SK-N-MC (cell line): Measurements from ENCODE around the gene CYTH1.

ENCODE experiments used
- DNase-seq: peaks from one replicate; pipeline ENCODE4 v3.0.0-alpha.2; 2011; ENCODE audit warnings: low read depth, low spot score
- H3K27ac ChIP-seq: fragments of 200-600 bp; sonication (generic); 2 replicates; pipeline ENCODE4 v1.5.1; 2016; ENCODE audit warnings: mixed run types
- H3K36me3 ChIP-seq: fragments of 200-600 bp; sonication (generic); 2 replicates; pipeline ENCODE4 v1.6.1; 2017; ENCODE audit warnings: antibody characterized with exemption, low read length, mixed read lengths; ENCODE audit not compliant: insufficient read depth
- H3K4me3 ChIP-seq: fragments of 200-600 bp; sonication (generic); 2 replicates; pipeline ENCODE4 v1.5.1; 2016
- H3K9ac ChIP-seq: fragments of 200-600 bp; sonication (generic); 2 replicates; pipeline ENCODE4 v1.8.0; 2017; ENCODE audit warnings: mixed run types, mixed read lengths; ENCODE audit not compliant: insufficient read length
- H3K9me3 ChIP-seq: fragments of 200-600 bp; sonication (generic); 2 replicates; pipeline ENCODE4 v1.6.1; 2017; ENCODE audit warnings: low read depth, mild to moderate bottlenecking, antibody characterized with exemption, low read length, moderate library complexity, mixed read lengths
- EZH2 ChIP-seq: fragments of 200-600 bp; sonication (generic); IDR thresholded peaks from one replicate; pipeline ENCODE4 v1.6.1; 2017; ENCODE audit warnings: antibody characterized with exemption
- FOXP2 ChIP-seq: optimal IDR thresholded peaks from 2 replicates; pipeline ENCODE3; 2011; ENCODE audit warnings: mild to moderate bottlenecking, moderate library complexity; ENCODE audit not compliant: insufficient read depth; ENCODE audit errors: extremely low read length, control extremely low read depth
- POLR2AphosphoS5 ChIP-seq: IDR thresholded peaks from 2 replicates; pipeline ENCODE4 v1.6.1; 2012; ENCODE audit warnings: mild to moderate bottlenecking, low read depth, low read length, borderline replicate concordance

Gene CYTH1

GRCh38 chr17:78725448-78726021 is 56.5 kb downstream of the CYTH1 start:
- Histone ChIP-seq H3K9me3 (no peaks in the 10 kb centered on the region), H3K36me3 (no peaks in the 10 kb centered on the region), H3K4me3 (no peak overlapping the region), H3K27ac (peak overlapping the region; percentile 56), H3K9ac (no peak overlapping the region)
- DNase-seq, result no peak
- no peak for TF ChIP-seq POLR2AphosphoS5
- TF ChIP-seq FOXP2, result no peak
- no peak for TF ChIP-seq EZH2

GRCh38 chr17:78724999-78725398 is 57.1 kb downstream of the CYTH1 start:
- Histone ChIP-seq H3K36me3 (no peaks in the 10 kb centered on the region), H3K27ac (peak overlapping the region; percentile 56; the same call in 1 of the 2 replicates), H3K9ac (no peak overlapping the region), H3K9me3 (no peaks in the 10 kb centered on the region), H3K4me3 (no peak overlapping the region)
- DNase-seq, result no peak
- TF ChIP-seq EZH2 (no peak), POLR2AphosphoS5 (no peak), FOXP2 (no peak)

GRCh38 chr17:78724544-78724943 is 57.5 kb downstream of the CYTH1 start:
- no peak for DNase-seq
- no peak overlapping the region for H3K9ac ChIP-seq

GRCh38 chr17:78723957-78724356 is 58.1 kb downstream of the CYTH1 start:
- Histone ChIP-seq H3K9me3 (no peaks in the 10 kb centered on the region), H3K27ac (peak overlapping the region; percentile 51), H3K36me3 (no peaks in the 10 kb centered on the region), H3K9ac (no peak overlapping the region), H3K4me3 (peak overlapping the region; percentile 85)
- DNase-seq, result no peak
- no peak for TF ChIP-seq POLR2AphosphoS5
- TF ChIP-seq FOXP2, result no peak
- TF ChIP-seq EZH2, result no peak

More at GRCh38 chr17:78724544-78724943, 57.5 kb downstream of the CYTH1 start:
- H3K4me3 ChIP-seq, result no peak overlapping the region; the same call in 1 of the 2 replicates
- H3K36me3 ChIP-seq, result no peaks in the 10 kb centered on the region
- no peaks in the 10 kb centered on the region for H3K9me3 ChIP-seq
- TF ChIP-seq EZH2, result no peak
- TF ChIP-seq FOXP2, result no peak
- TF ChIP-seq POLR2AphosphoS5, result no peak
- no peak overlapping the region; the same call in 1 of the 2 replicates for H3K27ac ChIP-seq

GRCh38 chr17:78723001-78723796 is 58.9 kb downstream of the CYTH1 start:
- H3K4me3 ChIP-seq, result peak overlapping the region; percentile 85
- peak; percentile 44 for DNase-seq
- TF ChIP-seq EZH2 (no peak), POLR2AphosphoS5 (no peak), FOXP2 (no peak)
- peak overlapping the region; percentile 29 for H3K9ac ChIP-seq
- no peaks in the 10 kb centered on the region for H3K9me3 ChIP-seq
- H3K27ac ChIP-seq, result peak overlapping the region; percentile 51
- no peaks in the 10 kb centered on the region for H3K36me3 ChIP-seq

- Histone ChIP-seq H3K27ac (no peak overlapping the region), H3K36me3 (no peaks in the 10 kb centered on the region), H3K9me3 (no peaks in the 10 kb centered on the region), H3K4me3 (peak overlapping the region; percentile 85), H3K9ac (no peak overlapping the region)
- no peak for DNase-seq
- TF ChIP-seq POLR2AphosphoS5, result no peak
- no peak for TF ChIP-seq FOXP2
- no peak for TF ChIP-seq EZH2
Observed at GRCh38 chr17:78722246-78722761, 59.8 kb downstream of the CYTH1 start.

GRCh38 chr17:78719630-78720298 is 62.3 kb downstream of the CYTH1 start:
- Histone ChIP-seq H3K9ac (no peak overlapping the region), H3K27ac (no peak overlapping the region), H3K9me3 (no peaks in the 10 kb centered on the region), H3K36me3 (no peaks in the 10 kb centered on the region), H3K4me3 (no peak overlapping the region)
- DNase-seq, result no peak
- no peak for TF ChIP-seq FOXP2
- TF ChIP-seq EZH2, result no peak
- TF ChIP-seq POLR2AphosphoS5, result no peak

- no peak for DNase-seq
- H3K27ac ChIP-seq, result no peak overlapping the region
- no peaks in the 10 kb centered on the region for H3K36me3 ChIP-seq
- no peak overlapping the region for H3K4me3 ChIP-seq
- no peak for TF ChIP-seq POLR2AphosphoS5
- no peak for TF ChIP-seq FOXP2
- no peak overlapping the region for H3K9ac ChIP-seq
- no peaks in the 10 kb centered on the region for H3K9me3 ChIP-seq
Observed at GRCh38 chr17:78718575-78719208, 63.4 kb downstream of the CYTH1 start.
